GM12878 (cell line): ENCODE data around the gene ISCU.
A peak's percentile ranks its signal among the peaks of the same experiment; 100 is the strongest.

ENCODE experiments used
- BACH1 ChIP-seq: fragments of 450-650 bp; IDR thresholded peaks from 2 replicates; pipeline ENCODE4 v1.6.1; 2017; ENCODE audit warnings: mild to moderate bottlenecking, borderline replicate concordance
- CEBPB ChIP-seq, 2 experiments: fragments of 150-350 bp in 1 of 2; IDR thresholded peaks; 2 replicates each; pipeline ENCODE4 v1.6.1; 2012 to 2014; ENCODE audit warnings: low read depth in 2 of 2, low read length in 2 of 2, borderline replicate concordance in 1 of 2, inconsistent platforms in 1 of 2
- CREB1 ChIP-seq: IDR thresholded peaks from 2 replicates; pipeline ENCODE4 v1.6.1; 2012; ENCODE audit warnings: low read depth, mild to moderate bottlenecking, inconsistent platforms
- CTCF ChIP-seq, 3 experiments: IDR thresholded peaks in 2 of 3; conservative IDR thresholded peaks in 1 of 3; 2 replicates each; pipeline ENCODE4 v1.5.1; 2011; ENCODE audit warnings: low read depth in 3 of 3, low read length in 3 of 3, mild to moderate bottlenecking in 3 of 3, control low read depth in 2 of 3, moderate library complexity in 2 of 3, inconsistent platforms in 1 of 3, mixed read lengths in 1 of 3; ENCODE audit not compliant: control insufficient read depth in 2 of 3, insufficient read depth in 1 of 3; ENCODE audit errors: extremely low read depth in 1 of 3
- NR2F1 ChIP-seq: fragments of 450-650 bp; conservative IDR thresholded peaks from 2 replicates; pipeline ENCODE4 v1.6.1; 2017; ENCODE audit warnings: mild to moderate bottlenecking
- POLR2A ChIP-seq: IDR thresholded peaks from 2 replicates; pipeline ENCODE4 v1.6.1; 2011; ENCODE audit warnings: low read depth, mild to moderate bottlenecking, low read length
- SMC3 ChIP-seq: IDR thresholded peaks from 2 replicates; pipeline ENCODE4 v1.6.1; 2011; ENCODE audit warnings: low read length, improper control_type of control experiment, borderline replicate concordance
- ZZZ3 ChIP-seq: IDR thresholded peaks from 2 replicates; pipeline ENCODE4 v1.6.1; 2011; ENCODE audit warnings: low read depth; ENCODE audit not compliant: control insufficient read depth, insufficient read length
- TF ChIP-seq, protein P1 (sequence below): IDR thresholded peaks from 2 replicates; pipeline ENCODE4 v1.6.1; 2012; ENCODE audit warnings: mild to moderate bottlenecking, low read depth, low read length

GRCh38 chr12:108567406-108568337, 5.3 kb downstream of the ISCU start:
- TF ChIP-seq CEBPB (IDR thresholded peaks at IDR 0.05; ENCODE audit: borderline replicate concordance in 1 of 2, low read depth in 2 of 2, low read length in 2 of 2), result no peak
- TF ChIP-seq, protein P1, sequence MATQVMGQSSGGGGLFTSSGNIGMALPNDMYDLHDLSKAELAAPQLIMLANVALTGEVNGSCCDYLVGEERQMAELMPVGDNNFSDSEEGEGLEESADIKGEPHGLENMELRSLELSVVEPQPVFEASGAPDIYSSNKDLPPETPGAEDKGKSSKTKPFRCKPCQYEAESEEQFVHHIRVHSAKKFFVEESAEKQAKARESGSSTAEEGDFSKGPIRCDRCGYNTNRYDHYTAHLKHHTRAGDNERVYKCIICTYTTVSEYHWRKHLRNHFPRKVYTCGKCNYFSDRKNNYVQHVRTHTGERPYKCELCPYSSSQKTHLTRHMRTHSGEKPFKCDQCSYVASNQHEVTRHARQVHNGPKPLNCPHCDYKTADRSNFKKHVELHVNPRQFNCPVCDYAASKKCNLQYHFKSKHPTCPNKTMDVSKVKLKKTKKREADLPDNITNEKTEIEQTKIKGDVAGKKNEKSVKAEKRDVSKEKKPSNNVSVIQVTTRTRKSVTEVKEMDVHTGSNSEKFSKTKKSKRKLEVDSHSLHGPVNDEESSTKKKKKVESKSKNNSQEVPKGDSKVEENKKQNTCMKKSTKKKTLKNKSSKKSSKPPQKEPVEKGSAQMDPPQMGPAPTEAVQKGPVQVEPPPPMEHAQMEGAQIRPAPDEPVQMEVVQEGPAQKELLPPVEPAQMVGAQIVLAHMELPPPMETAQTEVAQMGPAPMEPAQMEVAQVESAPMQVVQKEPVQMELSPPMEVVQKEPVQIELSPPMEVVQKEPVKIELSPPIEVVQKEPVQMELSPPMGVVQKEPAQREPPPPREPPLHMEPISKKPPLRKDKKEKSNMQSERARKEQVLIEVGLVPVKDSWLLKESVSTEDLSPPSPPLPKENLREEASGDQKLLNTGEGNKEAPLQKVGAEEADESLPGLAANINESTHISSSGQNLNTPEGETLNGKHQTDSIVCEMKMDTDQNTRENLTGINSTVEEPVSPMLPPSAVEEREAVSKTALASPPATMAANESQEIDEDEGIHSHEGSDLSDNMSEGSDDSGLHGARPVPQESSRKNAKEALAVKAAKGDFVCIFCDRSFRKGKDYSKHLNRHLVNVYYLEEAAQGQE, result no peak
- 0 out of 2 replicates have a peak, but pooled peaks have one; percentile 45 for TF ChIP-seq BACH1
- TF ChIP-seq ZZZ3, result no peak
- TF ChIP-seq SMC3, result no peak
- no peak for TF ChIP-seq CREB1
- TF ChIP-seq NR2F1, result peak; percentile 81
- no peak for TF ChIP-seq POLR2A
- no peak for TF ChIP-seq CTCF (IDR thresholded peaks at IDR 0.05 in 2 of 3, conservative IDR thresholded peaks at IDR 0.05 in 1 of 3; ENCODE audit: control insufficient read depth in 2 of 3, extremely low read depth in 1 of 3, insufficient read depth in 1 of 3, low read depth in 3 of 3, low read length in 3 of 3)
